ENCODE results near the gene C7orf25.
"Not testable (repeated sequence)": the region's sequence is repeated elsewhere in the genome, so short reads cannot be mapped to it uniquely, and the experiment has no call there.

C7orf25 gene

DNA sequence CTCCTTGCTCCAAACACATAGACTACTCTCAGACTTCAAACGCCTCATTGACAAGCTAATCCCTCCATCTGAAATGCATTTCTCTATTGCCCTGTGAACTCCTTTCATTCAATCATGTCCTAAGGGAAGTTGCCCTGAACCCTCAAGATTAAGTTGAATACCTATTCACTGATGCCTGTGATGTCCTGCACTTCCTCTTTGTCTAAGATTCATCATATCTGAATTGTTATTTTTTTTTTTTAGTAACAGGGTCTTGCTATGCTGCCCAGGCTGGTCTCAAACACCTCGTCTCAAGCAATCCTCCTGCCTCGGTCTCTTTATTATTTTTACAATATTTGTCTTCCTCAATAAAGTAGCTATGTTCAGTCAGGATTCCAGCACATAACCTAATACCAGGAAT, 16.9 kb upstream of the C7orf25 start:
- no peak for DNase-seq

DNA sequence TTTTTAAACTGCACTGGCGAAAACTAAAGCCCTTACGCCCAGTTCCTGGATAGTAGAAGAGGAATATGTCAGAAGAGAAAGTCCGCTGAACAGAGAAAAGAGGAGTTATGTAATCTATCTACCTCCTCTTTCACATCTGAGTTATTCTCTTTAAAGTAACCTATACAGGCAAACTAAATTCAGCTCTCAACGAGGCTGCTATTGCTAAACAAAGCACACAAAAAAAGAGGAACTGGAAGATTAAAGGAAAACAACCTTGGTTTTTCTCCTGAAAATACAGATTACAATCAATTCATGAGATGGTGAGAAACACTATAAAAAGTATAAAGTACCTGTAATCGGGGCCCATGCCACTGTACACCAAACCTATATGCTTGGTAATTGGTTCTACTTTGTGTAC, 14.3 kb upstream of the C7orf25 start:
- no peak for DNase-seq

DNA sequence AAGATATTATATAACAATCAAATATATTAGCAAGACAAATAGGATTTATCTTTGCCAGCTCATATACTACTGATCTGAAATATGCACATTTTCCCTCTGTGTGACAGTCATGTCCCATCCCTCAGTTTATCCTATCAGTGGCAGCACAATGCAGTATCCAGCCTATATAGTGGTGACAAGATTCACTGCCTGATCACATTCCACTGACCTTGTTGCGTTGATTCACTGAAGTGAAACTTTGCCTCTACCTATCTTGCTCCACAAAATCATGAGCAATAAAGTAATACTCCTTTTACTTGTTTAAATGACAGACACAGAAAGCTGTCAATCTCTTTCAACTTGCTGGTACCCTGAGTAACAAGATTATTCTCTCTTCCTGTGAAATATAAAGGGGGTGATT, 13.8 kb upstream of the C7orf25 start:
- no peak for DNase-seq

DNA sequence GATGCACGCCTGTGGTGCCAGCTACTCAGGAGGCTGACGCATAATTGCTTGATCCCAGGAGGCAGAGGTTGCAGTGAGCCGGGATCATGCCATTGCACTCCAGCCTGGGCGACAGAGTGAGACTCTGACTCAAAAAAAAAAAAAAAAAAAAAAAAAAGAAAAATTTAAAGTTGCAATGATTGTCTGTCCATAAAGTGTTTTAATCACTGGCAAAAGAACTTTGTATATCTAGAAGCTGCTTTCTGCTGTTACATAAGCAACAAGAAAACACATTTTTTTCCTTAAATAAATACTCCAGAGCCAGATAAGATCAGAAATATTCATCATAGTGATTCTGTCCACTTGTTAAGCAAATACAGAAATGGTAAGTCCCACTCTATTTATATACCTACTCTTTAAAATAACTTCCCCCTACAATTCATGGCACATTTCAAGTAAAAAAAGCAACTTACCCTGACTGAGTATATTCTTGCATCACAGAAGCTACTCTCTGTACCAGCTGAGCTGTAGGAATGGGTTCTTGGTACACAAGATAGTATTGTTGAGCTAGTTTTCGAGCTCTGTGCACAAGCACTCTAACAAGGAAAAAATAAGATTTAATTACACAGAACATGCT, 12.5 kb upstream of the C7orf25 start:
- DNase-seq, result no peak

DNA sequence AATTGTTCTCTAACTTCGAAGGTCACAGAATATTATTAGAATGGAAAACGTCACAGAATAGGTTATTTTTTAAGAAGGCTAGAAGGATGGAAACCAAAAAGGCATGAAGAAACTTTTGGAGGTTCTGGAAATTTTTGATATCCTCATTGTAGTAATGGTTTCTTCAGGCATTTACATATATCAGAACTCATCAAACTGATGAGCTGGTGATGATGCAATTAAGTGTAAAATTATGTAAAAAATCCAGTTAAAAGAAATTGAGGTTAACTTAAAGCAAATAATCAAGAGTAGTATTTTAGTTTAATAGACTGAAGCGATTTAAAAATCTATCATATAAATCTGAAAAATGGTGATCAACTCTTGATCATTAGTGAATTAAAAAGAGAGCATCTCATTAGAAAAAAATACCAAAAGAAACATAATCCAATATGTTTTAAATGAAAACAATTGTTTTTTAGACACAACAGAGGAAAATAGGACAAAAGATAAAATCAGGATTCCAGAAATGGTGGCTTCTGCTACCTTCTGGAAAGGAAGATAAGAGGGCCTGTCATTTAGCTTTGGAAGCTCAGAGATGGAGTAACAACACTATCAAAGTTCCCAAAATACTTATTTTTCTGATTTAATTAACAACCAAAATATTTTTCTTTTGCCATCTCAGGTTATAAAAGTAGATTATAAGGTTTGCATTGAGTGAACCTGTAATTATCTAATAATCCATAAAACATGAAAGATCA, 10.3 kb upstream of the C7orf25 start:
- DNase-seq, result no peak

DNA sequence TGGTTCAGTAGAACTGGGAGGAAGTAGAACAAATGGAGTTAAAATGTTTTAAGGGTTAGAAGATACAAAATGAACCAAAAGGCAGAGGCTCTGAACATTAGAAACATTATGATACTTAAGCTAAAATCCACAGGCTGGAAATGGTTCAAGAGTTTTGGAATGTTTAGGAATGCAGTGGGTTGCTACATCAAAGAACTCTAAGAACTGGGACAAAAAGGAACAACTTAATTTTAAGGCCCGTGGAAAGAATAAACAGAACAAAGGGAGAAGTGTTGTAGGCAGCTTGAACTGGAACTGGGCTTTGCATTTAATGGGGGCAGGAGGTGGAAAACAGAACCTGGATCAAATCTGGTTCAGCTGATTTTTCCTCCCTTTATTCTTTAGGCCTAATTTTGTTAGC, 3.5 kb upstream of the C7orf25 start:
- DNase-seq, result no peak

DNA sequence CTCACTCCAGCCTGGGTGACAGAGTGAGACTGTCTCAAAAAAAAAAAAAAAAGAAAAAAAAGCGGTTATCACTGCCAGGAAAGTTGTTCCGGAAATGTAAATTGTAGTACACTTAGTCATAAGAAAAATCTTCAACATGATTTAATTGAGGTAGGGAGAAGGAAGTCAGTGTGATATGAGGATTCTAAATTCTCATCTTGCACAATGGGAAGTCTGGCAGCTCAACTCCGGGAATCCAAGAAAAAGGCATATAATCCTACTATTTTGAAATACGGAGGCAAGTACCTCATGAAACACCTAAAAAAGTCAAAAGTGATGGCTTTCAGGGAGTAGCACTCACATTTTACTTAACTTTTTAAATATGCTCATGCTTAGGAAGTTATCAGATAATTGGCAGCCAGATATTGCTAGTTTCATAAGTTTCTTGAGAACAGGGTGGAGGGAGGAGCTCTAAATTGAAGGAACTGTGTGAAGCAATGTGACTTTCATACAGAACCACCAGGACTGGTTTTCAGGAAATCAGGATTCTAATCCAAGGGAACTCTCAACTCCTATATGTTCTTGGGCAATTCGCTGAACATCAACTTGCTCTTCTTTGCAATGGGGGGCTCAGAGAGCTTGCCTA, 2.7 kb upstream of the C7orf25 start:
- no peak for DNase-seq

DNA sequence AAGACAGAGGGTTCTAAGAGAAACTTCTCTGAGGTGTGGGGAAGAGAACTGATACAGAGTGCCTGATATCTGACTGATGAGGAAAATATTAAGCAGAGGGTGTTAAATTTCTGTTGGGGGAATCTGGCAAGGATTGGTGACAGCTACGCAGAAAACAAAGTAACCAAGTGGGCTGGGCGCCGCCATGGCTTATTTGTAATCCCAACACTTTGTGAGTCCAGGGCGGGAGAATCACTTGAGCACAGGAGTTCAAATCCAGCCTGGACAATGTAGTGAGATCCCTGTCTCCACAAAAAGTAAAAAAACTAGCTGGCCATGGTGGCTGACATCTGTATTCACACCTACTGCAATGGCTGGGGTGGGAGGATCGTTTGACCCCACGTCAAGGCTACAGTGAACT, 2.1 kb upstream of the C7orf25 start:
- no peak for DNase-seq

DNA sequence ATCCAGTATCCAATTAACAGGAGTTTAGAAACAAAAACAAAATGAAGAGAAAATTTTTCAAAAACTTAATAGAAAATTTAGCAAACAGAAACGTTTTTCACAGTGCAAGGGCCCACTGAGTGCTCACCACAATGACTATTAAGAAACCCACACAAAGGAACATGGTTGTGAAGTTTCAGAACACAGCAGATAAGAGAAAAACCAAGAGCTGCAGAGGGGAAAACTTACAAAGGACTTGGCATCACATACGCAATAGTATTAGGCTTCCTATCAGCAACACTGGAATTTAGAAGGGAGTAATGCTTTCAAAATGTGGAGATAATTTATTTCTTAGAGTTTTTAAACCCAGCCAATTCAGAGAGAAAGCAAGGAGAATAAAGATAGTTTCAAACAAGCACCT, 1.7 kb upstream of the C7orf25 start:
- no peak for DNase-seq

DNA sequence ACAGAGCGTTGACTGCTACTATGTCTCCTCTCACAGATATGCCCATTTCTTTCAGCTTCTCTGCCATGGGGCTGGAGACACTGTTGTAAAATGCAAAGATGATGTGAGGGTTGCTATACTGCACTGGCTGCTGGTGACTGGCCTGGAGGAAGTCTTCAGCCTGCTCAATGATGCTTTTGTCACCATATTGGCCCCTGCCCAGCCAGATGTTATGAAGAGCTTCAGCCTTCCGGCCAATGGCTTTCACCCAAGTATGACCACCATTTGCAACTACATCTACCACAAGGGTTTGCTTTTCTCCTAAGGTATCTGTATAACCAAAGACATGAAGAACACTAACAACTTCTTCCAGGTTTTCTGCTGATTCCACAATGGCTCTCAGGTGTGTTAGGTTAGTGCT, 1.6 kb downstream of the C7orf25 start:
- no peak for DNase-seq

DNA sequence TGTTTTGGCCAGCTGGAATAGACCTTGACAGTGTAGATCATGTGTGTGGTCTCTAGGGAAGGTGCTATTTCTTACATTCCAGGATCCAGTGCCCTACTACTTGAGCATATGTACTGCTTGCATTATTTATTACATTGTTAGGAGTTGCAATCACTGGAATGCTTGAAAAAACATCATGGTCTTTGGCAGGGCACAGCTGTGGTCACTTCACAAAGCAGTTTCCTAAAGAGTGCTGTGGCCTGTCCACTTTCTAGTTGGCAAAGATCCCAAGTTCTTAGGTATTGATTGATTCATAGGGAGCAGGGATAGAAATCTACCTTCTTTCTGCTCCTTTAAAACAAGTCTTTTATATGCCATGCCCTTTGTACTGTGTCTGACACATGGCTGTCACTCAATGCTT, 4.6 kb downstream of the C7orf25 start:
- DNase-seq, result no peak

DNA sequence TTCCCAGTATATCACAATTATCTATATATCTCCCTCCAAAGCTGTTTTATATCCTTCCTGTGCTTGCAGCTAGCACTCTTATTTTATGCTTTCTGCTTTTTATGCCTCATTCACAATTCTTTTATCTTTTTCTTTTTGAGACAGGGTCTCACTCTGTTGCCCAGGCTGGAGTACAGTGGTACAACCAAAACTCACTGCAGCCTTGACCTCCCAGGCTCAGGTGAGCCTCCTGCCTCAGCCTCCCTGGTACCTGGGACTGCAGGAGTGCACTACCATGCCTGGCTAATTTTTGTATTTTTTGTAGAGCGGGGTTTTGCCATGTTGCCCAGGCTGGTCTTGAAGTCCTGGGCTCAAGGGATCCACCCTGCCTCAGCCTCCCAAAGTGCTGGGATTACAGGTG, 5.7 kb downstream of the C7orf25 start:
- DNase-seq, result no peak

DNA sequence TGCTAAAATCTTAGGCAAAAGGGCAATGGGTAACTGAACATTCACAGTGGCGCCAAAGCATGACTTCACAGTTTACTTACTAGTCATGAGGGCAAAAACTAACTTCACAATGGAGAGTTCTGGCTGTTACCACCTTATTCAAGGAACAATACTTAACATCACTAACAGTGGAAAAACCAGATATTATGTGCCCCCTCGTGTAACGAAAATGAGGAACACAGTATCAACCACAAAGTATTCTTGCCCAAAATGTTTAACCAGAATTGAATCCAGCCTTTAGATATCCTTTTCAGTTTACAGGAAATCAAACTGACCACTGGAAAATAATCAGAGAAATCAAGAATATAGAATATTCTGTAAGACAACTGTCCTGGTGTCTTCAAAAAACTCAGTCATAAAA, 9.5 kb downstream of the C7orf25 start:
- DNase-seq, result no peak

DNA sequence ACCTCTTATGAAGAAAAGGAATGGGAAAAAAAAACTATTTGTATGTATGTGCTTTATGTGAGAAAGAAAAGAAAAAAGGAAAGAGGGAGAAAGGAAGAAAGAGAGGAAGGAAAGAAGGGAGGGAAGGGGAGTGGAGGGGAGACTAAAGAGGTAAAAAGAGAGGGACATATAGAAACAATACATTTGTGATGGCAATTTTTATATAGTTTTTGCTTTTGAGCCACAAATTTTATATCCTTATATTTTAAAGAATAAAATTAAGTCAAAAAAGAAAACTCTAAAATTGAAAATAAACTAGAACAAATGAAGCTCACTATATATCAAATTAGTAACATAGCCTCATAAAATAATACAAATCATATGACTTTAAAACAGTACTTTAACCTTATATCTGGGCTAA, 11.0 kb downstream of the C7orf25 start:
- DNase-seq, result no peak

DNA sequence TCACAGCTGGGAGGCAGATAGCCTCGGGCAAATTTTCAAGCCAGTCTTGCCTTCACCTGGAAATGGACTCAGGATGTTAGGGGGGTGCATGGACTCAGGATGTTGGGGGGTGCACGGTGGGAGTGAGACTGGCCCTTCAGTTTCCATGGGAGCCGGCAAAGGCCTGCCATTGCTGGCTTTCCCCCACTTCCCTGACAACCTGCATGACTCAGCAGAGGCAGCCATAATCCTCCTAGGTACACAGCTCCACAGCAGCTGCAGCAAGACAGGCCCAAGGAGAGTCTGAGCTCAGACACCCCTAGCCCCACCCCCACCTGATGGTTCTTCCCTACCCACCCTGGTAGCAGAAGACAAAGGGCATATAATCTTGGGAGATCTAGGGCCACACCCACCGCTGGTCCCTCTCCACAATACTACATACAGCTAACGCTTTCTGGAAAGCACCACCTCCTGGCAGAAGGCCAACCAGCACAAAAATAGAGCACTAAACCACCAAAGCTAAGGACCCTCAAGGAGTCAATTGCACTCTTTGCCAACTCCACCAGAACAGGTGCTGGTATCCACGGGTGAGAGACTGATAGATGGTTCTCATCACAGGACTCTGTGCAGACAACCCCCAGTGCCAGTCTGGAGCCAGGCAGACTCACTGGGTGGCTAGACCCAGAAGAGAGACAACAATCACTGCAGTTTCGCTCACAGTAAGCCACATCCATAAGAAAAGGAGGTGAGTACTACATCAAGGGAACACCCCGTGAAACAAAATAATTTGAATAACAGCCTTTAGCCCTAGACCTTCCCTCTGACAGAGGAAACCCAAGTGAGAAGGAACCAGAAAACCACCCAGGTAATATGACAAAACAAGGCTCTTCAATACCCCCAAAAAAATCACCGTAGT, 18.3 kb downstream of the C7orf25 start:
- DNase-seq, result no peak

DNA sequence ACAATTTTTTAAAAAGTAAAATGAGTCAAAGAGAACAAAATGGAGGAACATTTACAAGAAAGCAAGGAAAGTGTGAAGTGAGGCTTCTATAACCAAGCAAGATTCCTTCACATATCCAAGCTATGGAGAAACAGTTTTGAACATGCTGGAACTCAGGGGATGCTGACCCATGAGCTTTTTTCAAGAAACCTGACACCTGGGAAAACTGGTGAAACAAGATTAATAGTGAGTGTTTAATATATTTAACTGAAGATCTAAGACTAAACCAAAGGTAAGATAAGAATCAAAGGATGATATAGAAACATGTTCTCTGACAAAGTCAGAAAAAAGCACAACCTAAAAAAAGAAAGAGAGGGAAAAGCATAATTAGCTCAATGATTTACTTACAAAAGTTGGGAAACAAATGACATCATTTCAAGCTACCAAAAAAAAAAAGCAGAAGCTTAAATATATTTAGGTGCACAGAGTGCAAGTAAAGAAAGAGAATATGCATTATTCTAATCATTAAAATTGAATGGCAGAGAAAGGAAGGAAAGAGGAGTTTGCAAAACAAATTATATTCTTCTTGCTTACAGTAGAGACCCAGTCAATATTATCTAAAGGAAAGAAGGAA, 24.9 kb downstream of the C7orf25 start:
- DNase-seq, result no peak

DNA sequence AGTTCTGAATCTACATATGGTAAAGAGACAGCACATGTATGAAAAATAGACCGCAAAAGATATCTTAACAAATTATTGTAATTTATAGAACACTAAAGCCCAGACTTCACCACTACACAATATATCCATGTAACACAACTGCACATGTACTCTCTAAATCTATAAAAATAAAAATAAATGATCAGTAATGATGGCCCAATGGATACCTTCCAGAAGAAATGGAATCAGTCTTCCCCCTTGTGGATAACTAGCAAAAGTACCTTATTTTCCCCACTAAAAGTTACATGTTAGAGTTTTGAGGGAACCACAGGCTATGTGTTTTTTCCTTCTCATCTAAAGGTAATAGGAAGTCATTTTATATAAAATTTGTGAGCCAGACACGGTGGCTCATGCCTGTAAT, 25.7 kb downstream of the C7orf25 start:
- no peak for DNase-seq

DNA sequence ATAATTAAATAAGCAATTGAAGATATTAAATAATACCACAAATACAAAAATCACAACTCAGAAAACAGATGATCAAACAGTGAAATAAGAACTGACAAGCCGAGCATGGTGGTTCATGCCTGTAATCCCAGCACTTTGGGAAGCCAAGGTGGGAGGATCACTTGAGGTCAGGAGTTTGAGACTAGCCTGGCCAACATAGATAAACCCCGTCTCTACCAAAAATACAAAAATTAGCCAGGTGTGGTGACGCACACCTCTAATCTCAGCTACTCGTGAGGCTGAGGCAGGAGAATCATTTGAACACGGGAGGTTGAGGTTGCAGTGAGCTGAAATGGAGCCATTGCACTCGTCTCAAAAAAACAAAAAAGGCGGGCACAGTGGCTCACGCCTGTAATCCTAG, 26.7 kb downstream of the C7orf25 start:
- not testable (repeated sequence) for DNase-seq

DNA sequence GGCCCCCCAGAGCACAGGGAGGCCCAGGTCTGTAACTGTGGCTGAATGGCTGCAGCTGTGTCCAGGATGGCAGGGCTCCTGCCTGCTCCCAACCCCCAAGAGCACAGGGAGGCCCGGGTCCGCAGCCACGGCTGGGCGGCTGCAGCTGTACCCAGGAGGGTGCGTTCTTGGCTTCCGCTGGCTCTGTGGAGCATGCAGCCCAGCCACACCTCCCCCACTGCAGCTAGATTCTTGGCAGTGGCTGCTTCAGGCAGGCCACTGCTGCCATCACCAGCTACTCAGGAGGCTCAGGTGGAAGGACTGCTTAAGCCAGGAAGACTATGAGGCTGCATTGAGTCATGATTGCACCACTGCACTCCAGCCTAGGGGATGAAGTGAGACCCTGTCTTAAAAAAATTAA, 27.9 kb downstream of the C7orf25 start:
- DNase-seq, result no peak

DNA sequence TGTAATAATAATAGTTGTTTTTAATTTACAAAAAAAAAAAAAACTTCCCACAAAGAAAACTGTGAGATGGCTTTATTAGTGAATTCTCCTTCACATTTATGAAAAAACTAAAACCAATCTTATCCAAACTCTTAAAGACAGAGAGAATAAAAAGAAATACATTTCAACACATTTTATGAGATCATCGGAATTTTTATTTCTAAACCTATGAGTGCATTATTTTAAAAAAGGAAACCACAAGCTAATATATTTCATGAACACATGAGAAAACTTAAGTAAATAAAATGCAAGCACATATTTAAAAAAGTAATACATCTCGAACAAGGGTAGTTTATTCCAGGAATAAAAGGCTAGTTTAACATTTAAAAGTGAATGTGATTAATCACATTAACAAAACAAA, 31.5 kb downstream of the C7orf25 start:
- DNase-seq, result no peak

DNA sequence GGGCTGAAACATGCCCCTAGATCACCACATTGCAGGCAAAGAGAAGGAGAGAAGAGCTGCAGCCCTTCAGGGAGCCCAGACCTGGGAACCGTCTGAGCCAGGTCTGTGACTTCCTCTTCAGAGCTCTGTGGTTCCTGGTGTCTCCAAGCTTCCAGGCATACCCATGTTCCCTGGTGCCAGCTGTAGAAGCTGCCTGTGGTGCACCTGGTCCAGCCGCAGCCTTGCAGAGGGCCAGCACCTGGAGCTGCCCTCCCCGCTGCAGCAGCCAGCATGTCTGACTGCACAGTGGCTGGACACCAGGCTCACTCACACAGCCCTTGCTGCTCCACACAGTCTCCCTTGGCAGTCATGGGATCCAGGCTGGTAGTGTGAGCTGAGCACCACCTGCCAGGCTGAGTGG, 33.6 kb downstream of the C7orf25 start:
- no peak for DNase-seq

DNA sequence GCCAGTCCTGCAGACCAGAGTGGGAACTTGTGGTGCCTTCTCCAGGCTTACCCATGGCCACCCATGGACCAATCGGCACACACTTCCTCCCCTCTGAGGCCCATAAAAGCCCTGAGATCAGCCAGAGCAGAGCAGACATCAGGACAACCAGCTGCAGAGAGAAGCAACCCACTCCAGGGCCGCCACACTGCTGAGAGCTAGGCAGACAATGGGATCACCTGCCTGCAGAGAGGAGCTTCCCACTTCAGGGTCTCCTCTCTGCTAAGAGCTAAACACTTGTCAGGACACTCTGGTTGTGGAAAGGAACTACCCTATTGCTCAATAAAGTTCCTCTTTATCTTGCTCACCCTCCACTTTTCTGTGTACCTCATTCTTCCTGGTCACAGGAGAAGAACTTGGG, 34.0 kb downstream of the C7orf25 start:
- no peak for DNase-seq

All from stimulated activated CD4-positive, alpha-beta T cell treated with anti-CD3 and anti-CD28 coated beads, Interleukin-2, amount 100 ng/mL, for 24 hours (primary cell).